GM23338 (cell line): ENCODE measurements around the gene IGLL5.

Source experiments
- CREB1 ChIP-seq: fragments of 250-450 bp; sonication (Bioruptor Pico); IDR thresholded peaks from 2 replicates; pipeline ENCODE4 v1.5.0; 2020; ENCODE audit warnings: low read depth, mild to moderate bottlenecking, moderate library complexity
- CTCF ChIP-seq, 2 experiments: fragments of 200-600 bp in 1 of 2; sonication (generic) in 1 of 2; conservative IDR thresholded peaks; 2 replicates each; pipeline versions ENCODE4 v1.5.1 to v1.6.1; 2016 to 2017; ENCODE audit warnings: antibody characterized with exemption in 2 of 2, low read depth in 2 of 2, mild to moderate bottlenecking in 2 of 2, moderate library complexity in 1 of 2
- ETS1 ChIP-seq: IDR thresholded peaks from 2 replicates; pipeline ENCODE4 v1.6.1; 2016; ENCODE audit warnings: antibody characterized with exemption
- EZH2 ChIP-seq: fragments of 200-600 bp; sonication (generic); IDR thresholded peaks from one replicate; pipeline ENCODE4 v1.8.0; 2017; ENCODE audit warnings: antibody characterized with exemption, mild to moderate bottlenecking, low read depth; ENCODE audit not compliant: unreplicated experiment
- EZH2phosphoT487 ChIP-seq: fragments of 200-600 bp; sonication (generic); IDR thresholded peaks from one replicate; pipeline ENCODE4 v1.8.1; 2018; ENCODE audit warnings: antibody characterized with exemption; ENCODE audit not compliant: unreplicated experiment
- JUNB ChIP-seq: IDR thresholded peaks from one replicate; pipeline ENCODE4 v1.6.1; 2016; ENCODE audit warnings: antibody characterized with exemption; ENCODE audit not compliant: unreplicated experiment
- NANOG ChIP-seq: IDR thresholded peaks from 2 replicates; pipeline ENCODE4 v1.6.1; 2016; ENCODE audit warnings: antibody characterized with exemption, borderline replicate concordance
- POLR2AphosphoS5 ChIP-seq: IDR thresholded peaks from 2 replicates; pipeline ENCODE4 v1.6.1; 2016; ENCODE audit warnings: antibody characterized with exemption, low read depth
- REST ChIP-seq: IDR thresholded peaks from one replicate; pipeline ENCODE4 v1.6.1; 2018; ENCODE audit warnings: antibody characterized with exemption; ENCODE audit not compliant: unreplicated experiment
- ZNF114 ChIP-seq: fragments of 250-450 bp; sonication (Bioruptor Pico); IDR thresholded peaks from 2 replicates; pipeline ENCODE4 v1.5.0; 2020; ENCODE audit warnings: mild to moderate bottlenecking, moderate library complexity
- ZNF331 ChIP-seq: fragments of 250-450 bp; sonication (Bioruptor Pico); IDR thresholded peaks from 2 replicates; pipeline ENCODE4 v1.5.0; 2020; ENCODE audit warnings: low read depth, mild to moderate bottlenecking, moderate library complexity
- ZNF462 ChIP-seq: fragments of 250-450 bp; sonication (Bioruptor Pico); IDR thresholded peaks from 2 replicates; pipeline ENCODE4 v1.5.0; 2020; ENCODE audit warnings: mild to moderate bottlenecking, moderate library complexity

GRCh38 chr22:22848364-22848866 is 39.2 kb upstream of the IGLL5 start:
- TF ChIP-seq EZH2 = no peak
- TF ChIP-seq CTCF (conservative IDR thresholded peaks at IDR 0.05; ENCODE audit: low read depth in 2 of 2) = peak; percentile 83 to 85
- no peak for TF ChIP-seq REST
- no peak for TF ChIP-seq EZH2phosphoT487
- no peak for TF ChIP-seq JUNB
- TF ChIP-seq ZNF114 (CRISPR knock-in tag) = no peak
- no peak for TF ChIP-seq POLR2AphosphoS5
- no peak for TF ChIP-seq NANOG
- no peak for TF ChIP-seq ETS1
- no peak for TF ChIP-seq CREB1
- TF ChIP-seq ZNF331 (CRISPR knock-in tag) = no peak
- no peak for TF ChIP-seq ZNF462 (CRISPR knock-in tag)
